ENCODE measurements around the gene GNAT3.

Gene GNAT3

GRCh38 chr7:80414331-80414730 lies 97.5 kb downstream of the GNAT3 start:
- no peak for DNase-seq

- DNase-seq = no peak
Measured at GRCh38 chr7:80413383-80413945, 98.4 kb downstream of the GNAT3 start.

- no peak for DNase-seq
Measured at GRCh38 chr7:80412842-80413241, 99.0 kb downstream of the GNAT3 start.

DNA sequence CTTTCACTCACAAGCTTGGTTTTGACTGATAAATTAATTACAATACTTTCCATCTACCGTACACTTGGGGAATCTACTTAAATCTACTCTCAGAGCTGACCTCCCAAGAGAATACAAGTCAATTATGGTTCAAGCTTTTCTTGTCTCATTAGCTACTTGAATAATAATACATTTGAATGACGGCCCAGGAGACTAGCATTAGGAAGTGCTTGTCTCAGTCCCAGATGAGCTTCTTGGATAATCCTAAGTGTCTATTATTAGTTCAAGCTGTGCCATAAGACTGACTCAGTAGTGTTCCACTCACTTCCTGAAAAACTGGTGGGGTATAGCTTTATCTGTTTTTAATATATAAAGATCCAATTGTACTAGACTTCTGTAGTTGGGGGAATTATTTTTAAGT lies 100.2 kb downstream of the GNAT3 start:
- DNase-seq = no peak

DNA sequence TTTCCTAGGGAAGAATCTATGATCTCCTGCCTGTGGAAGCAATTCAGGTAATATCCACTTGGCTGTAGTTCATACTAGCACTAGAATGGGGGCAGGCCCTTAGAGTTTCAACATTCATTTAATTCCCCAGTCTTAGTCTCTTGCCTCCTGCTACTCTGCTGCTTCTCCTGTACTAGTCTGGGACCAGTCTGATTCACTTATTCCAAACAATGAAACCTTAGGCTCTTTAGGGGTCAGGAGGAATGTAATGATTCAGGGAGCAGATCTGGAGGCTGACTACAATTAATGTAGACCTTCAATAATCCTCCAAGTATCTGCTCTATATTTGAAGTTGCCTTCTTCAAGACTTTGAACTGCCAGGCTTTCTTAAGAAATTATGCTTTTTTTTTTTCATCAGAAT lies 101.8 kb downstream of the GNAT3 start:
- no peak for DNase-seq

All from GF-D8 (cell line).